IPS DF 6.9 (cell line): ENCODE measurements around the gene TXNDC2.
"Not testable (repeated sequence)": the region's sequence is repeated elsewhere in the genome, so short reads cannot be mapped to it uniquely, and the experiment has no call there.

ENCODE experiments used
- DNase-seq: peaks from one replicate; pipeline ENCODE4 v3.0.0-alpha.2; 2013; ENCODE audit warnings: low read depth, low spot score
- H3K27ac ChIP-seq: one replicate; pipeline ENCODE4 v1.5.1; 2013; ENCODE audit warnings: low read length, control low read depth
- H3K27me3 ChIP-seq: 2 replicates; pipeline ENCODE4 v1.6.1; 2013; ENCODE audit warnings: mild to moderate bottlenecking, low read length; ENCODE audit not compliant: control insufficient read depth, insufficient read depth
- H3K36me3 ChIP-seq: 2 replicates; pipeline ENCODE4 v1.6.1; 2013; ENCODE audit warnings: low read length; ENCODE audit not compliant: control insufficient read depth, insufficient read depth
- H3K4me1 ChIP-seq: 2 replicates; pipeline ENCODE4 v1.6.1; 2013; ENCODE audit warnings: low read length; ENCODE audit not compliant: control insufficient read depth, insufficient read depth
- H3K4me3 ChIP-seq: 2 replicates; pipeline ENCODE4 v1.5.1; 2013; ENCODE audit warnings: mild to moderate bottlenecking, low read length
- H3K9me3 ChIP-seq: 2 replicates; pipeline ENCODE4 v1.6.1; 2013; ENCODE audit warnings: low read length, inconsistent platforms; ENCODE audit not compliant: control insufficient read depth, insufficient read depth
- WGBS: extraction: QIAGEN DNeasy Blood & Tissue Kit; methylation state at CpG from one replicate; pipeline ENCODE4 v1.1.7; 2013; ENCODE audit warnings: mixed read lengths, missing lambda C conversion rate; ENCODE audit not compliant: insufficient read length, insufficient coverage; 5-methylcytosine and 5-hydroxymethylcytosine counted together

The TXNDC2 gene

GRCh38 chr18:9898792-9899549 lies 13.2 kb downstream of the TXNDC2 start:
- no peaks in the 10 kb centered on the region for H3K9me3 ChIP-seq
- 100% methylated on average over 2 of the region's 11 CpGs for whole genome bisulfite sequencing
- no peak overlapping the region for H3K4me3 ChIP-seq
- no peak for DNase-seq
- H3K27me3 ChIP-seq = no peaks in the 10 kb centered on the region
- no peak overlapping the region for H3K27ac ChIP-seq
- H3K4me1 ChIP-seq = no peaks in the 10 kb centered on the region
- H3K36me3 ChIP-seq = no peaks in the 10 kb centered on the region

- H3K36me3 ChIP-seq, H3K9me3 ChIP-seq, H3K4me3 ChIP-seq, H3K4me1 ChIP-seq, H3K27me3 ChIP-seq, H3K27ac ChIP-seq, DNase-seq: not testable (repeated sequence)
- no CpG with 5 or more reads among the region's 1 CpG for WGBS
Measured at GRCh38 chr18:9899550-9899930, 13.8 kb downstream of the TXNDC2 start.

- H3K36me3 ChIP-seq = no peaks in the 10 kb centered on the region
- no peak for DNase-seq
- no peaks in the 10 kb centered on the region for H3K4me1 ChIP-seq
- H3K9me3 ChIP-seq = no peaks in the 10 kb centered on the region
- H3K27ac ChIP-seq = no peak overlapping the region
- no peak overlapping the region for H3K4me3 ChIP-seq
- H3K27me3 ChIP-seq = no peaks in the 10 kb centered on the region
- WGBS = no CpG with 5 or more reads among the region's 7 CpGs
Measured at GRCh38 chr18:9900699-9901098, 14.9 kb downstream of the TXNDC2 start.

- H3K27me3 ChIP-seq = no peaks in the 10 kb centered on the region
- no peaks in the 10 kb centered on the region for H3K36me3 ChIP-seq
- no peak for DNase-seq
- H3K4me1 ChIP-seq = no peaks in the 10 kb centered on the region
- no peak overlapping the region for H3K27ac ChIP-seq
- H3K9me3 ChIP-seq = no peaks in the 10 kb centered on the region
- no peak overlapping the region for H3K4me3 ChIP-seq
- WGBS = no CpG with 5 or more reads among the region's 3 CpGs
Measured at GRCh38 chr18:9901377-9901776, 15.6 kb downstream of the TXNDC2 start.

GRCh38 chr18:9902264-9902663 lies 16.5 kb downstream of the TXNDC2 start:
- not testable (repeated sequence) for H3K4me1 ChIP-seq, H3K27me3 ChIP-seq, H3K9me3 ChIP-seq, H3K4me3 ChIP-seq, H3K27ac ChIP-seq, DNase-seq, H3K36me3 ChIP-seq
- no CpG with 5 or more reads among the region's 14 CpGs for WGBS

- H3K27ac ChIP-seq = no peak overlapping the region
- DNase-seq = no peak
- H3K9me3 ChIP-seq = no peaks in the 10 kb centered on the region
- no peaks in the 10 kb centered on the region for H3K27me3 ChIP-seq
- no peak overlapping the region for H3K4me3 ChIP-seq
- H3K36me3 ChIP-seq = no peaks in the 10 kb centered on the region
- no CpG with 5 or more reads among the region's 10 CpGs for WGBS
- no peaks in the 10 kb centered on the region for H3K4me1 ChIP-seq
Measured at GRCh38 chr18:9902832-9903231, 17.1 kb downstream of the TXNDC2 start.

GRCh38 chr18:9905401-9905922 lies 19.7 kb downstream of the TXNDC2 start:
- Histone ChIP-seq H3K4me3 (no peak overlapping the region), H3K9me3 (no peaks in the 10 kb centered on the region), H3K36me3 (no peaks in the 10 kb centered on the region), H3K4me1 (no peaks in the 10 kb centered on the region), H3K27ac (no peak overlapping the region), H3K27me3 (no peaks in the 10 kb centered on the region)
- DNase-seq = no peak
- WGBS = no CpG with 5 or more reads among the region's 5 CpGs

GRCh38 chr18:9906481-9906880 lies 20.7 kb downstream of the TXNDC2 start:
- DNase-seq = no peak
- no CpG with 5 or more reads among the region's 3 CpGs for WGBS

GRCh38 chr18:9907867-9908266 lies 22.1 kb downstream of the TXNDC2 start:
- H3K4me1 ChIP-seq = no peaks in the 10 kb centered on the region
- WGBS = no CpG with 5 or more reads among the region's 4 CpGs
- H3K27ac ChIP-seq = no peak overlapping the region
- H3K9me3 ChIP-seq = no peaks in the 10 kb centered on the region
- H3K4me3 ChIP-seq = no peak overlapping the region
- no peaks in the 10 kb centered on the region for H3K27me3 ChIP-seq
- no peaks in the 10 kb centered on the region for H3K36me3 ChIP-seq
- DNase-seq = no peak

More at GRCh38 chr18:9906481-9906880, 20.7 kb downstream of the TXNDC2 start:
- no peaks in the 10 kb centered on the region for H3K36me3 ChIP-seq
- no peak overlapping the region for H3K4me3 ChIP-seq
- H3K4me1 ChIP-seq = no peaks in the 10 kb centered on the region
- no peaks in the 10 kb centered on the region for H3K27me3 ChIP-seq
- H3K27ac ChIP-seq = no peak overlapping the region
- no peaks in the 10 kb centered on the region for H3K9me3 ChIP-seq

GRCh38 chr18:9910071-9910470 lies 24.3 kb downstream of the TXNDC2 start:
- Histone ChIP-seq H3K4me3 (no peak overlapping the region), H3K27ac (no peak overlapping the region), H3K4me1 (no peaks in the 10 kb centered on the region), H3K27me3 (no peaks in the 10 kb centered on the region), H3K36me3 (no peaks in the 10 kb centered on the region), H3K9me3 (no peaks in the 10 kb centered on the region)
- DNase-seq = no peak

- H3K4me1 ChIP-seq = no peaks in the 10 kb centered on the region
- no peaks in the 10 kb centered on the region for H3K36me3 ChIP-seq
- H3K9me3 ChIP-seq = no peaks in the 10 kb centered on the region
- no CpG with 5 or more reads among the region's 2 CpGs for WGBS
- DNase-seq = no peak
- H3K4me3 ChIP-seq = no peak overlapping the region
- H3K27ac ChIP-seq = no peak overlapping the region
- H3K27me3 ChIP-seq = no peaks in the 10 kb centered on the region
Measured at GRCh38 chr18:9910661-9911060, 24.9 kb downstream of the TXNDC2 start.
